ENCODE data around the gene NCOR1. TPM values are rescaled to one million over a fixed set of nuclear protein-coding genes. Genes with fewer than 3 reads are reported as not detected.

Gene NCOR1
- total RNA-seq, 4 donors from 2014 or later, result 321 to 561 (median 467) TPM

GRCh38 chr17:16255481-16255921 lies 40.2 kb upstream of the NCOR1 start:
- H3K4me3 ChIP-seq, result peak overlapping the region in 1 of 4 donors; percentile 12
- H3K27ac ChIP-seq, result peak overlapping the region in 3 of 4 donors; percentile 58 to 85 (median 76)
- peaks cover 0 to 3% (median 0%) of the 10 kb centered on the region in 3 donors for H3K36me3 ChIP-seq
- TF ChIP-seq CTCF (IDR thresholded peaks at IDR 0.05) (no peak), POLR2A (IDR thresholded peaks at IDR 0.05) (peak in 1 of 2 donors; percentile 25)
- peaks cover 0 to 3% (median 0%) of the 10 kb centered on the region in 4 donors for H3K9me3 ChIP-seq
- no peaks in the 10 kb centered on the region for H3K27me3 ChIP-seq
- DNase-seq, result peak in 2 of 3 donors; percentile 65 to 71
- peaks cover 0 to 33% (median 0%) of the 10 kb centered on the region in 4 donors for H3K4me1 ChIP-seq

GRCh38 chr17:16254773-16255400 lies 39.6 kb upstream of the NCOR1 start:
- Histone ChIP-seq H3K36me3 (peaks cover 0 to 3% (median 0%) of the 10 kb centered on the region in 3 donors), H3K9me3 (peaks cover 0 to 3% (median 0%) of the 10 kb centered on the region in 4 donors), H3K27ac (peak overlapping the region in 3 of 4 donors; percentile 58 to 85 (median 76)), H3K4me1 (peaks cover 0 to 36% (median 0%) of the 10 kb centered on the region in 4 donors), H3K27me3 (no peaks in the 10 kb centered on the region), H3K4me3 (no peak overlapping the region)
- TF ChIP-seq CTCF (IDR thresholded peaks at IDR 0.05), result no peak
- TF ChIP-seq POLR2A (IDR thresholded peaks at IDR 0.05), result no peak
- no peak for DNase-seq

GRCh38 chr17:16251556-16251955 lies 36.2 kb upstream of the NCOR1 start:
- no peak overlapping the region for H3K27ac ChIP-seq
- TF ChIP-seq POLR2A (IDR thresholded peaks at IDR 0.05) (no peak), CTCF (IDR thresholded peaks at IDR 0.05) (no peak)

GRCh38 chr17:16251043-16251442 lies 35.7 kb upstream of the NCOR1 start:
- H3K4me3 ChIP-seq, result no peak overlapping the region
- peaks cover 0 to 45% (median 0%) of the 10 kb centered on the region in 4 donors for H3K4me1 ChIP-seq
- H3K27ac ChIP-seq, result peak overlapping the region in 1 of 4 donors; percentile 5
- H3K27me3 ChIP-seq, result no peaks in the 10 kb centered on the region
- H3K9me3 ChIP-seq, result peaks cover 0 to 3% (median 0%) of the 10 kb centered on the region in 4 donors
- no peaks in the 10 kb centered on the region for H3K36me3 ChIP-seq
- TF ChIP-seq POLR2A (IDR thresholded peaks at IDR 0.05), result no peak
- TF ChIP-seq CTCF (IDR thresholded peaks at IDR 0.05), result no peak
- no peak for DNase-seq

More at GRCh38 chr17:16251556-16251955, 36.2 kb upstream of the NCOR1 start:
- H3K4me3 ChIP-seq, result no peak overlapping the region
- peaks cover 0 to 3% (median 0%) of the 10 kb centered on the region in 4 donors for H3K9me3 ChIP-seq
- no peak for DNase-seq
- no peaks in the 10 kb centered on the region for H3K36me3 ChIP-seq
- H3K4me1 ChIP-seq, result peaks cover 0 to 50% (median 0%) of the 10 kb centered on the region in 4 donors
- no peaks in the 10 kb centered on the region for H3K27me3 ChIP-seq

GRCh38 chr17:16250635-16251034 lies 35.3 kb upstream of the NCOR1 start:
- no peak for TF ChIP-seq CTCF (IDR thresholded peaks at IDR 0.05)
- no peak for TF ChIP-seq POLR2A (IDR thresholded peaks at IDR 0.05)
- Histone ChIP-seq H3K9me3 (peaks cover 0 to 3% (median 0%) of the 10 kb centered on the region in 4 donors), H3K4me3 (no peak overlapping the region), H3K27me3 (no peaks in the 10 kb centered on the region), H3K27ac (peak overlapping the region in 1 of 4 donors; percentile 5), H3K4me1 (peaks cover 0 to 41% (median 0%) of the 10 kb centered on the region in 4 donors), H3K36me3 (no peaks in the 10 kb centered on the region)
- DNase-seq, result no peak
